ENCODE data around the gene DRC1.
"Not testable (repeated sequence)": the region's sequence is repeated elsewhere in the genome, so short reads cannot be mapped to it uniquely, and the experiment has no call there.

Gene DRC1

GRCh38 chr2:26465981-26466471 lies 64.3 kb downstream of the DRC1 start:
- H3K27ac ChIP-seq: no peak overlapping the region
- H2AFZ ChIP-seq: no peak overlapping the region
- H3K9me3 ChIP-seq (ENCODE audit: control insufficient read depth, low read length): no peaks in the 10 kb centered on the region
- no peaks in the 10 kb centered on the region for H3K27me3 ChIP-seq (ENCODE audit: control insufficient read depth, insufficient read depth, low read length)
- H3K4me2 ChIP-seq (ENCODE audit: low read length): no peak overlapping the region
- no peaks in the 10 kb centered on the region for H3K4me1 ChIP-seq
- no peak for TF ChIP-seq CTCF (IDR thresholded peaks at IDR 0.05)
- H3K36me3 ChIP-seq (ENCODE audit: control insufficient read depth, insufficient read depth, low read length): no peaks in the 10 kb centered on the region
- no peak overlapping the region for H3K9ac ChIP-seq
- H3K4me3 ChIP-seq (ENCODE audit: low read depth, low read length): no peak overlapping the region
- H3K79me2 ChIP-seq: no peaks in the 10 kb centered on the region

GRCh38 chr2:26466662-26467310 lies 65.1 kb downstream of the DRC1 start:
- H3K36me3 ChIP-seq (ENCODE audit: control insufficient read depth, insufficient read depth, low read length): no peaks in the 10 kb centered on the region
- H3K4me1 ChIP-seq: no peaks in the 10 kb centered on the region
- TF ChIP-seq CTCF (IDR thresholded peaks at IDR 0.05): no peak
- no peak overlapping the region for H3K9ac ChIP-seq
- no peaks in the 10 kb centered on the region for H3K79me2 ChIP-seq
- no peak overlapping the region for H3K4me2 ChIP-seq (ENCODE audit: low read length)
- no peaks in the 10 kb centered on the region for H3K9me3 ChIP-seq (ENCODE audit: control insufficient read depth, low read length)
- no peaks in the 10 kb centered on the region for H3K27me3 ChIP-seq (ENCODE audit: control insufficient read depth, insufficient read depth, low read length)
- no peak overlapping the region for H3K4me3 ChIP-seq (ENCODE audit: low read depth, low read length)
- no peak overlapping the region for H3K27ac ChIP-seq
- H2AFZ ChIP-seq: no peak overlapping the region

GRCh38 chr2:26468544-26468943 lies 66.8 kb downstream of the DRC1 start:
- H2AFZ ChIP-seq: not testable (repeated sequence)

GRCh38 chr2:26469092-26469710 lies 67.5 kb downstream of the DRC1 start:
- no peak overlapping the region for H3K4me2 ChIP-seq (ENCODE audit: low read length)
- H3K4me1 ChIP-seq: no peaks in the 10 kb centered on the region
- H2AFZ ChIP-seq: no peak overlapping the region
- no peaks in the 10 kb centered on the region for H3K27me3 ChIP-seq (ENCODE audit: control insufficient read depth, insufficient read depth, low read length)
- TF ChIP-seq CTCF (IDR thresholded peaks at IDR 0.05): peak; percentile 64
- no peak overlapping the region for H3K4me3 ChIP-seq (ENCODE audit: low read depth, low read length)
- no peaks in the 10 kb centered on the region for H3K36me3 ChIP-seq (ENCODE audit: control insufficient read depth, insufficient read depth, low read length)
- no peak overlapping the region for H3K9ac ChIP-seq
- no peak overlapping the region for H3K27ac ChIP-seq
- H3K79me2 ChIP-seq: no peaks in the 10 kb centered on the region
- H3K9me3 ChIP-seq (ENCODE audit: control insufficient read depth, low read length): no peaks in the 10 kb centered on the region

More at GRCh38 chr2:26468544-26468943, 66.8 kb downstream of the DRC1 start:
- H3K79me2 ChIP-seq; H3K4me1 ChIP-seq; H3K4me2 ChIP-seq (ENCODE audit: low read length); H3K36me3 ChIP-seq (ENCODE audit: control insufficient read depth, insufficient read depth, low read length); H3K27ac ChIP-seq; H3K27me3 ChIP-seq (ENCODE audit: control insufficient read depth, insufficient read depth, low read length); H3K4me3 ChIP-seq (ENCODE audit: low read depth, low read length); H3K9me3 ChIP-seq (ENCODE audit: control insufficient read depth, low read length); H3K9ac ChIP-seq: not testable (repeated sequence)

- Histone ChIP-seq H3K9me3 (ENCODE audit: control insufficient read depth, low read length) (no peaks in the 10 kb centered on the region), H3K27ac (no peak overlapping the region), H2AFZ (no peak overlapping the region), H3K79me2 (no peaks in the 10 kb centered on the region), H3K27me3 (ENCODE audit: control insufficient read depth, insufficient read depth, low read length) (no peaks in the 10 kb centered on the region), H3K4me2 (ENCODE audit: low read length) (no peak overlapping the region), H3K4me3 (ENCODE audit: low read depth, low read length) (no peak overlapping the region), H3K36me3 (ENCODE audit: control insufficient read depth, insufficient read depth, low read length) (no peaks in the 10 kb centered on the region), H3K4me1 (no peaks in the 10 kb centered on the region), H3K9ac (no peak overlapping the region)
- TF ChIP-seq CTCF (IDR thresholded peaks at IDR 0.05): no peak
These were observed 68.2 kb downstream of the DRC1 start for GRCh38 chr2:26469955-26470354.

Data from parathyroid adenoma (tissue), 2 donors.